ENCODE data around the gene SLC35F4. TPM values are rescaled to one million over a fixed set of nuclear protein-coding genes. Genes with fewer than 3 reads are reported as not detected.

Gene SLC35F4
- total RNA-seq, 1 experiment from 2014 or later, result not detected

DNA sequence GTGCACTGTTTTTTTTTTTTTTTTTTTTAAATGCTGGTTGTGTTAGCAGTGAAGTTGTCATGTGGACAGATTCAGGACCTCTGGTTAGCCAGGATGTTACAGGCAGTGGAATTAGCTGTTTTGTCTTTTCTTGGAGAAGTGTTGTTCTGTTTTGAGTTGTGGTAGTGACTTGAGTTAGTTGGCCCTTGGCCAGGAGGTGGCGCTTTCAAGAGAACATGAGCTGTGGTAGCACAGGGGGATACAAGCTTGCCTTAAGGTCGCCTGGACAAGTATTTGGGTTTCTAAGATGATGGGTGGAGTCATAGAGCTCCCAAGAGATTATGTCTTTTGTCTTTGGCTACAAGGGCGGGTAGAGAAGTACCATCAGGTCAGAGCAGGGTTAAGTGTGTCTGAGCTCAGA, 338.9 kb downstream of the SLC35F4 start:
- DNase-seq (ENCODE audit: low read depth), result no peak

DNA sequence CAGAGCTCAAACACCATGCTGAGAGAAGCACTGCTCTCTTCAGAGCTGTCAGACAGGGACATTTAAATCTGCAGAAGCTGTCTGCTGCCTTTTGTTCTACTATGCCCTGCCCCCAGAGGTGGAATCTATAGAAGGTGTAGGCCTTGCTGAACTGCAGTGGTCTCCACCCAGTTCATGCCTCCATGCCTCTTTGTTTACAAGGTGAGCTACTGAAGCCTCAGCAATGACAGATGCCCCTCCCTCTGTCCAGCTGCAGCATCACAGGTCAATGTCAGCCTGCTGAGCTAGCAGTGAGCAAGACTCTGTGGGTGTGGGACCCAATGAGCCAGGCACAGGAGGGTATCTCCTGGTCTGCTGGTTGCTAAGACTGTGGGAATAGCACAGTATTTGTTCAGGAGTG, 346.8 kb downstream of the SLC35F4 start:
- no peak for DNase-seq (ENCODE audit: low read depth)

All from RPMI7951 (cell line).